Stimulated activated CD8-positive, alpha-beta memory T cell treated with anti-CD3 and anti-CD28 coated beads, Interleukin-7, amount 100 ng/mL, for 48 hours (primary cell): ENCODE measurements around the gene DYNC1LI1.

Experiments
- DNase-seq, 2 donors: peaks; one replicate each; pipeline ENCODE4 v3.0.0-alpha.2; 2020; ENCODE audit warnings: low read depth in 1 of 2; ENCODE audit errors: extremely low read depth in 1 of 2

The DYNC1LI1 gene

DNA sequence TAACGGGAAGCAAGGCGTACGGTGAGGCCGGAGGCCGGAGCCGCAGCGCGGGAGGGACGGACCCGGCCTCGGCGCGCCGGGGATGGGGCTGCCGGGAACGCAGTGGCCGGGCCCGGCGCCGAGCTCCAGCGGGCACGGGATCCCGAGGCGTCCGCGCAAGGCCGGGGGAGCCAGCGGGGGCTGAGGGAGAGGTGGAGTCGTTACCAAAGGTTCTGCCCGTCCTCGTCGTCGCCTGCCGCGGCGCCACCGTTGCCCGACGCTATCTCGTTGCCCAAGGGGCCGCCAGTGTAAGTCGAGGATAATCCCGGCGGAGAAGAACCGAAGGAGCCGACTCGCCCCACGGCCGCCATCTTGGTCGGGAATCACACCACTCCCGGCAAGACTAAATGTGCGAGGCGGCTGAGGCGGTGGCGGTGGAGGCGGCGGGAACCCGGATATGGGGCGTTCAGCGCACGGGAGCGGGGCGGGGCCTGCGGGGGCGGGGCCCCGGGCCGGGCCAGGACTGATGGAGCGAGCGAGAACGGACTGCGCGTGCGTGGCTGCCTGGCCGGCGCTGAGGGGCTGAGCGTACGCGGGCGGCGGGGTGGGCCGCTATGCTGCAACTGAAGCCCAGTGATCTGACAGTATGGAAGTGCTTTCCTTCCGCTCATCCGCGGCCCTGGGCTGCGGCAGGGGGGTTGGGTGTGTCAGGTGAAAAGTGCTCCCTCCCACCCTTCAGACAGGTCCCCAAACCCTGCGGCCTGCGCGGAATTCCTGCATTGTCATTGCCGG, at the start of gene DYNC1LI1:
Gene DYNC1LI1 (minus strand): TSS at position 438 of the 771 bp plus-strand sequence. CDS start 88 bp downstream, at position 350.
- peak; percentile 90 to 93 for DNase-seq

DNA sequence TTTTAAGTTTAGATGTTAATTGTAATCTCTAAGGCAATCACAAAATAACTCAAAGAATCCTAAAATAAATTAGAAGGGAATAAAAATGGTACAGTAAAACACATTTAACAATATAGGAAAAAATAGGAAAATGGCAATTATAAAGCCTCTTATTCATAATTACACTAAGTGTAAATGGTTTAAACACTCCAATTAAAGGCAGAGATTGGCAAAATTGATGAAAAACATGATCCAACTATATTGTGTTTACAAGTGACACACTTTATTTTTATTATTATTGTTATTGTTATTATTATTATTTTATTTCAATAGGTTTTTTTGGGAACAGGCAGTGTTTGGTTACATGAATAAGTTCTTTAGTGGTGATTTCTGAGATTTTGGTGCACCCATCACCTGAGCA, 48.7 kb upstream of the DYNC1LI1 start:
- DNase-seq: no peak

DNA sequence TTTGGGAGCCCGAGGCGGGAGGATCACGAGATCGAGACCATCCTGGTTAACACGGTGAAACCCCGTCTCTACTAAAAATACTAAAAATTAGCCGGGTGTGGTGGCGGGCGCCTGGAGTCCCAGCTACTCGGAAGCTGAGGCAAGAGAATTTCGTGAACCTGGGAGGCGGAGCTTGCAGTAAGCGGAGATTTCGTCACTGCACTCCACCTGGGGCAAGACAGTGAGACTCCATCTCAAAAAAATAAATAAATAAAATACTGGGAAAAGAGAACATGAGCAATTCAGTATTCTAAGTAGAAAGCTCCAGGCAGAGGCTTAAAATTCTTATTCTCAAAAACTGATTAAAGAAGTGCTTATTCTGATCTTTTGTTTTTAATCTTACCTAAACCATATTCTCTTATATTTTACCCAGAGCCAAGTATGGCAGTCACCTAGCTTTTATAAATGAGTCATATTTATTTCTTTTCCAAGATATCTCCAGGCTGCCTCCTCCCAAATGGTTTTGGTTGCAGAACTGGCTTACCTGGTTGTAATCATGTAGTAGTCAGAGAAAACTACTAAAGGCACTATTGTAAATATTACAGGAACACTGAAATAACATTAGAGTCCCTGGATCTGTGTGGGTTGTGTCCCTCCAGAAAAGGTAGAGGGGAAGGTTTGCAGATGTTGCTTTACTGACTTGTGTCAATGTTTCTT, 45.8 kb upstream of the DYNC1LI1 start:
- DNase-seq: no peak

DNA sequence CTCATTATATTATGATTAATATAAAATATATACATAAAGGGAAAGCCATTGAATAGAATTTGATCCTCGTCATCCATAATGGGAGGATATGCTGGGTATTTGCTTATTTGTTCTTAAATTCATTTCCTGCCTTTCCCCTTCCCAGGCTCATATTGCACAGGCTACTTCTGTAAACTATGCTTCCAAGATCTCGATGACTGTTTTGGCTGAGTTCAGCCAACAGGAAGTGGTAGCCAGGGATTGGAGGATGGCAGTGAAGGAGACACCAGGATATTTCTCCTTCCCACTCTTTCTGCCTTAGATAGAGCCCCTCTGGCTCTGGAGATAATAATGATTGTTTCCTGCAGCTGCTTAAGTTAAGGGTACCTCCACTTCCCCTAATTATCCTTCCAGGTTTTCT, 44.3 kb upstream of the DYNC1LI1 start:
- no peak for DNase-seq

DNA sequence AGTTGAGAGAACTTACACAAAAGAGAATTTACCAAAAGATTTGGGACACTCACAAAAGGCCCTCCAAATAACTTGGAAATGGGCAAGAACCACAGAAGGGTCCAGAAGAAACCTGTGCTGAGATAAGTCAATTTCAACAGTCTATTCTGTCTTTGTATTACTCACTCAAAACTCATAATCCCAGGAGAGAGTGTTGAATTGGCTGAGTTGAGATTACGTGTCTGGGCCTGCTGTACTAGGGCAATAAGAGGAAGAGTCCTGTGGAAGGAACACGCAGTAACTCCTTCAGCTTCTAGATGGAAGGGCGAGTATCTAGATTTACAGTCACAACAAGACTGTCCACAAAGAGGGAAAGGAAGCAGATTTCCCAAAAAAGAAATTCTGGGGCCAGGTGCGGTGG, 42.5 kb upstream of the DYNC1LI1 start:
- no peak for DNase-seq

DNA sequence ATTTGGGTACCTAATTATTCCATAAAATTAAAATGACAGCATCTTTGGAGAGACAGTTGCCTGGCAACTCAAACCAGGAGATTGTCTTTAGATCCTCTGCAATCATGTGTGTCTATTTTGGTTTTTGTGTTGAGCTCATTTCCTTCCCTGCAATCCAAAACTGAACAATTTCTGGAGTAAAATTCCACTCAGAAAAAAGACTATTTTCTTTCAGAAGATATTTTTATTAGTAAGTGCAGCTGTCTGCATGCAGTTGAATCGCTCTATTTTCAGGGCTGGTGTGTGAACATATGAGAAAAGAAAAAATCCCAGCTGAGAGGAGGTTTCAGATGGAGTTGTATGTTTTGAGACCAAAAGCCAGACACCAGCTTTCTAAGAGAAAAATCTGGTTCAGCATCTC, 41.9 kb upstream of the DYNC1LI1 start:
- DNase-seq: no peak

DNA sequence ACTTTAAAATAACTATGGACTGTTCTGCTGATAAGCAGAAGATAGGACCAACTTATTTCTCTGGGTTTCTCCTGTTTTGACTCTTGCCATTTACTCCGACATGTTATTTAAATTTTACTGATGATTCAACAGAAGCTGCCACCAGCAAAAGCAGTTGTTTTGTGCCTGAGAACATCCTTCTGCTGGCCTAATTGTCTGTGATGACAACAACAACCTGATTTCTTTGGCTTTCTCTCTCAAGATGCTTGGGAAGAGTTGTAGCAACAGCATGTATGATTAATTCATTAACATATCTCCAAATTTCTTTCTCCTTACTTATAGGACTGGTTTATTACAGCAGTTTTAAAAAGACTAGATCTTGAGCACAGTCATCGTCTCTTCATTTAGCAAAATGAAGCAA, 36.9 kb upstream of the DYNC1LI1 start:
- no peak for DNase-seq

DNA sequence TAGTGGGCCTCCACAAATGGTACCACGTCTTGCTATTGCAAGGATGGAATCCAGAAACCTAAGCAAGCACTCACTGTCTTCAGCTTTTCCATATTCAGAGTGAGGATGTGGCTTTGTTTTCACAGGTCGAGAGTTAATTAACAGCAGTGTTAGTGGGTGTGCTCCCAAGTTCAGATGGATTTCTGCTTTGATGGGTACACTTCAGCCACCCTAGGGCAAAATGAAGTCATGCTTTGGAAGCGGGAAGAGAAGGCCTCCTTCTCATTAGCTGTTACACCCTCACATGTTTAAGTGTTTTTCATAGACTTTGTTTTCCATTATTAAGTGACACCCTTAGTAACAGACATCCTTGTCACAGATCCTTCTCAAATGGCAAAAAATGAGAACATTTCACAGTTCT, 36.3 kb upstream of the DYNC1LI1 start:
- no peak for DNase-seq

DNA sequence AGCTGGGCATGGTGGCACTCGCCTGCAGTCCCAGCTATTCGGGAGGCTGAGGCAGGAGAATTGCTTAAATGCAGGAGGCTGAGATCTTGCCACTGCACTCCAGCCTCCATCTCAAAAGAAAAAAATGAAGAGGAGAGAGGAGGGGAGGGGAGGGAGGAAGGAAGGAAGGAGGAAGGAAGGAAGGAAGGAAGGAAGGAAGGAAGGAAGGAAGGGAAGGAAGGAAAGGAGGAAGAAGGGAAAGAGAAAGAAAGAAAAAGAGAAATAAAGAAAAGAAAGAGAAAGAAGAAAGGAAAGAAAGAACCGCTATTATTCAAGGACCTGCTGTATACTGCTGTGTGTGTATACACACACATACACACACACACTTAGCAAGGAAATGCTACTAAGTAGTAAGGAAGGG, 35.6 kb upstream of the DYNC1LI1 start:
- no peak for DNase-seq

DNA sequence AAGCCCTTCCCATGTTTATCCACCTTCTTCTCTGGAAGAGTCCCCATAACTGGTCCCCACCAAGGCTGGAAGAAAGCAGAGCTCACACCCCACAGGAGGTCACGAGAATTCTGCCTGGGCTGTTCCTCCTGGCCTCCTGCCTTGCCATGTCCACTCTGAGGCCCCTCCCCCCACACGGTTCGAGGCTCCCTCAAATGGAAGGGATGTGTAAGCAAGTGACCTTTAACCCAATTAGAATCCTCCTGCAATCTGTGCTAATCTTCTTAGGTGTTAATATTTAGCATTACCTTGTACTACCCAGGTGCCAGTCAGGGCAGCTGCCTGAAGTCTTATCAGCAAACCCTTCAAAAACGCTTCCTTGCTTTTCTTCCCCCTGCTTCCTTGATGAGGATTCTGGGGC, 32.4 kb upstream of the DYNC1LI1 start:
- no peak for DNase-seq

DNA sequence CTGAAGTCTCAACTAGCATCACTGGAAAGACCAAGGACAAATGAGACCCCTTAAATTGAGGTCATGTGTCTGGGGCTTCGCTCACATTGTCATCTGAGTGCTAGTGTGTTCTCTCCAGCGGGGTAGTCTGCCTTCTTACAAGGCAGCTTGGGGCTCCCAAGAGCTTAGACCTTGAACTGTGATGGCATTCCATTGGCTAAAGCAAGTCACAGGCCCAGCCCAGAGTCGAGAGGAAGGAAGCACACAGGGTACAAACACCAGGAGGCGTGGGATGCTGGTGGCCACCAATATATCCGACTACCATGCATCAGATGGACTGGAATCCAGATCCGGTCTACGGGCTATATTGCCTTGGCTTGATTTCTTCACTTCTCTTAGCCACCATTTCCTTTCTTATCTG, 31.5 kb upstream of the DYNC1LI1 start:
- no peak for DNase-seq

DNA sequence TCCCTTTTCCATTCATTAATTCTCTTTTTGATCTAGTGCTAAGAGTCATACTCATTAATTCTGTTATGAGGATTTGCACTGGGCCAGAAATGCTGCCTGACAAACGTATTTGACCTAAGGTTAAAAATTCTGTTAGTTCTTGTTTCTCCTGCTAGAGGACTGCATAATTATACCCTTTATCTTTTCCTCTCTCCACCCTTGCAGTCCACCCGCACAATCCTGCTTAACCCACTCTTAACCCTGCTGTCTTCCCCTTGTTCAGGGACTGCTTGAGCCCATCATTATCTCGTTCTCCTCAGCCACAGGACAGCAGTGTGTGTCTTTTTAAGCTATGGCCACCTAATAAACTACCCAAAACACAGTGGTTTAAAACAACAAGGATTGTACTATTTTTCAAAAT, 31.1 kb upstream of the DYNC1LI1 start:
- no peak for DNase-seq

DNA sequence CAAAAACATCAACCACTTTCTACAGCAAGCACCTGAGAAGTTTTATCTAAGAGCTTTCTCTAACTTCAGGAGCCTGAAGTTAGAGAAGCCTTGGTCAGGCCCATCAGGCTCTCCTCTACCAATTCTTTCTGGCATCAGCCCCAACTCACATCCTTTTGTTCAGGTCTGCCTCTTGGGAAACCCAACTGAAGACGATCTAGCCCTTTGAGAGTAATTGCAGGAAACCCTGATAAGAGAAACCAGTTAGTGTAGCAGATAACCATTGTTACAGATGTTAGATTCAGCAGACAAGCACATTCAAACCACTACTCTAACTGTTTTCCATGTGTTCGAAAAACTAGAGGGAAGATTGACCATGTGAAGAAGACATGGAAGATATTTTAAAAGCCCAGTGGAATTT, 27.0 kb upstream of the DYNC1LI1 start:
- no peak for DNase-seq

DNA sequence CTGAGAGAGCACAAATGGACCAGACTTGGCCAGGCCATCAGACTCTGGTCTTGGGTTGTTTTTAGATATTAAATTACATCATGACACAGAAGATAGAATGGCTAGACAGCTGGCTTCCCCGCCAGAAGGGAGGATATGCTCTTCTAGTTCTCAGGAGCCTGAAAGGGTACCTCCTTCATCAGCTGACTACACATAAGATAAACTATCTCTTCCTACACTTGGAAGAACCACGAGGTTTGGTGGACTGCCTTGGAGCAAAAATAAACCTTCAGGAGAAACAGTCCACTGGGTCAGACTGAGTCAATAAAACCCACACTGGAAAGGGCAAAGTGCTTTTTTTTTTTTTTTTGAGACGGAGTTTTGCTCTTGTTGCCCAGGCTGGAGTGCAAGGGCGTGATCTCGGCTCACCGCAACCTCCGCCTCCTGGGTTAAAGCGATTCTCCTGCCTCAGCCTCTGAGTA, 26.3 kb upstream of the DYNC1LI1 start:
- no peak for DNase-seq

DNA sequence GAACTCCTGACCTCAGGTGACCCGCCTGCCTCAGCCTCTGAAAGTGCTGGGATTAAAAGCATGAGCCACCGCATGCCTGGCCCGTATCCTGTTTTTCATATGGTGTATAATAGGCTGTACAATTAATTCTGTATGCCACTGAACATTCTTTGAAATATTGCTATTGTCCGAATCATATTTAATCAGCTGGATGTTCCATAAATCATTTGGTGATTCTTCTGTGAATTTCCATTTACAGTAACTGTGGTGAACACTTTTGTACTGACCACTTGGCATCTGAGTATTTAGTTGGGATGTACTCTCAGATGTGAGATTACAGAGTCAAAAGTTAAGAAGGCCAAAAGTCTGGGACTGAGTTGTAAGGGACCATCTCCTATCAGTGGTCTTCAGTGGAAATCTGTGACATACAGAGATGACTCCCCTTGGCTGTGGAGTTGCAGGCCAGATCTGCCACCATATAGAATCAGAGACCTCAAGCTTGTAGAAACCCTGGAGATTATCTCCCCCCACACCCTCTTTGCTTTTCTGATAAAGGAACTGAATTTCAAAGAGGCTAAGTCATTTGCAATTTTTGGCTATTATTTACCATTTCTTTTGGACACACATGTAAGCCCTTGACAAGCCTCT, 25.7 kb upstream of the DYNC1LI1 start:
- no peak for DNase-seq

DNA sequence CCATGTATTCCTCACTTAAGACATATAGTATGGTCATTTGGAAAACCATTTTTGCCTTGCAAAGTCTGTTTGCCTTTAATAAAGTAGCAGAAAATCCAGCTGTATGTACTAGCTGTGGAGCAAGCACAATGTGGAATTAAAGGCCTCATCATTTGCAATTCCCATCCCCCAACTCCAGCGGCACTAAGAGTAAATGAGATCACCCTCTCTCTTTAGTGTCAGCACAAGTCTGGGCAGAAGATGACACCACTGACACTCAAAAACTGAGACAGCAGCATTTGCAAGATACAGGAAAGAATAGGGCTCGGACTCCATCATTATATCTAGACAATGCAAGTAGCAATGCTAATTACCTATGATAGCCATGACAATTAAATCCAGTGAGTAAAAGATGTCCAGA, 24.7 kb upstream of the DYNC1LI1 start:
- no peak for DNase-seq

DNA sequence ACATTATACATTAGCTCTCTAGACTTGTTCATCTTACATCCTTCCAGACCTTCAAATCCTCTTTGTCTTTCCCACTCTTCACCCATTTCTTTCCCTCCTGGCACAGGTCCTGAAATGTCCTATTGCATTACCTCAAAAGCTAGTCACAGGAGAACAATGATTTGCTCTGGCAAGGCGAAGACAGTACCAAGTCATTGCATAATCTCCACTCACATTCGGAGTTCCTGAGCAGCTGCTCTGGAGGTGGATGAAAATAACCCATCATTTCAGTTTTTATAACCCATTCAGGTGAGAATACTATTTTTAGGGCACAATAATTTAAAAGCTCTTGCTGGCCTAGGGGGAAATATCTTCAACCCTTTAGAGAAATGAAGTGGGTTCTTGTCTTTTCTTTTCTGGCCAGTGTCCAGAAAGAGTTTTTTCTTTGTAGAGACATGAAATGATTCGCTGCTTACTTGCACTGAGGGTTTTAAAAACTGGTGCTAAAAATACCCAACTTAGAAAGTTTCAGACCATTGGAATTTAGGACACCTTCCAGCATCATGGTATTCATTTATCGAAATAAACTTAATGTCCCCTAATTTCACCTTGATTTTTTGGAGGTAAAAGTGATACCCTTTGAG, 23.4 kb upstream of the DYNC1LI1 start:
- DNase-seq: no peak

DNA sequence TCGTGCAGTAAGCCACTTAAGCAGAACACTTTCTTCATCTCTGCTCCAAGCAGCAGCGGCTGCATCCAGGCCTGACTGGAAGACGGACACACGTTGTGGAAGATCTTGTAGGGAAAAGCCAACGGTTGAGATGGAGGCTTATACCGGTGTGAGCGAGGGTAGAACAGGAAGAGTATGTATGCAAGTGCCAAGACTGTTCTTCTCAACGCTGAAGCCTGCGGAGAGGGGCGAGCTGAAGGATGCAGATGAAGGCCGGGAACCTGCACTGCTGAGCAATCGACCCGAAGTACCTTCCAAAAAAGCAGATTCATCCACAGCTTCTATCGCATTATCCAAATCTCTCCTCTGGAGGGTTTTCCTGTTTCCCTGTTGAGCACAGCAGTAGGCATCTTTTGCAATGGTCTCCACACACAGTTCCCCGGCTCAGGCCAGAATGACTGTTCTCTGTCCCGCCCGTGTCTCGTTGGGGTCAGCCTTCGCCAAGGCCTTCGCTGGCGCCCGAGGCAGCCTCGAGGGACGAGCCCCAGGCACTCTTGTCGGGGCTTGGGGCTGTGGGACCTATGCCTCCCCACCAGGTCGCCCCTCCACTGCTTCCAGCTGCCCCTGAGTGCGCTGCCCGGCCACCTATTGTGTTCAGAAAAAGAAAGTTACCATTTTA, 22.2 kb upstream of the DYNC1LI1 start:
- no peak for DNase-seq

DNA sequence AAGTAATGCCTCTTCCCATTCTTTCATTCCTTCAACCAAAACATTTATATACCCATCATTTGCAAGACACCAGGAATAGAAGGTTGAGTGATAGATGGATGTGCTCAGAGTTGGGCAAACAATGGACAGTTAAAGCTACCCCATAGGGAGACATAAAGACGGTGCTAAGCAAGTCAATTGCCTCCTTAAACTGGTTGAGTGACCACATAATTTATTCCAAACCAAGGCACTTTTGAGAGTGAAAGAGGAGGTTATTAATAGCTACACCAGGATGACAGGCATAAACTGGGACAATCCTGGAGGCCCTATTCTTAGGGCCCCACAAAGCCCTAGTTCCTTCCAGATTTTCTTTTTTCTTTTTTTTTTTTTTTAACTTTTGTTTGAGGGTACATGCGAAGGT, 21.4 kb upstream of the DYNC1LI1 start:
- no peak for DNase-seq

DNA sequence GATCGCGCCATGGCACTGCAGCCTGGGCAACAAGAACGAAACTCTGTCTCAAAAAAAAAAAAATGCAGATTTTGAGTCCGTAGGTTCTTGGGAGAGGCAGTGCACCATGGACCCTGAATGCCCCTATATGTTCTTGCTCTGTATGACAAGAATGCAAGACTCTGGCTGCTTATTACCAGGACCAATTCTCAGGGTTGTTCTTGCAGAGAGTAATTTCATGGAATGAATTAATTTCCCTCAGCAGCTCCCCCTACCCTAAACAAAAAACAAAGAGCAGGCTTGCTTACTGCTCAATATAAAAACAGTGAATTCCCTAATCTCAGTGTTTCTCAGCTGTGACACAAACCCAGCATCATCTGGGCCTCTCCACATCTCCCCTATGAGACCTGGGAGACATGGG, 20.5 kb upstream of the DYNC1LI1 start:
- no peak for DNase-seq

DNA sequence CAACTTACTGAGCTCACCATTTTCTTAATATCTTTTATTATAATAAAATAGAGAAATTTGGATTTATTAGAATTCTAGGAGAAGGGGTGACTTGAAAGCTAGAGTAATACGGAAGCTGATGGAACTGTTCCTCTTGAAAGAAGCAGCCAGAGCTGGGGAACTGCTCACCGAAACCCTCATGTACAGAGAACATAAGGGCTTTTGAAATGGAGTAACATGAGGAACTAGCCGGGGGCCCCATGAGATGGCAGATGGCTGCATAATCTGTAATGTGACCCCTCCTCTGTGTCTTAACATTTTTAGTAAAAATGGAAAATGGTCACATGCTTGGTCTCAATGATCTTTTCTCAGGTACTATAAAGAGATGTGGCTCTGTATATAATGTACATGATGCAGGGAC, 15.7 kb upstream of the DYNC1LI1 start:
- no peak for DNase-seq
